Measurements from ENCODE around the gene NES. TPM values are rescaled to one million over a fixed set of nuclear protein-coding genes. Genes with fewer than 3 reads are reported as not detected.

Gene NES
- total RNA-seq, 1 experiment from 2014 or later: 8.4 TPM

DNA sequence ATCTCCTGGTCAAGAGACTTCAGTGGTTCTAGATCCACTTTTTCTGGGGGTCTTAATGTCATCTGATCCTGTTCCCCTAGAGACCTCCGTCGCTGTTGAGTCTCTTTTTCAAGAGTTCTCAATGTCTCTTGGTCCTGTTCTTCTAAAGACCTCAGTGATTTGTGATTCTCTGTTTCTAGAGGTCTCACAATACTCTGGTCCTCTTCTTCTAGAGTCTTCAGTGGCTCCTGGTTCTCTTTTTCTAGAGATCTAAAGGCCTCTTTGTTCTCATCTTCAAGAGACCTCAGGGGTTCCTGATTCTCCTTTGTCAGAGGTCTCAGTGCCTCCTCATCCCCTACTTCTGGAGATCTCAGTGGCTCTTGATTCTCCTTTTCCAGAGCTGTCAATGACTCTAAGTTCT lies 5.4 kb downstream of the NES start:
- no peaks in the 10 kb centered on the region for H3K36me3 ChIP-seq (ENCODE audit: control insufficient read depth in 1 of 2, insufficient read depth in 2 of 2, low read length in 2 of 2)
- POLR2A ChIA-PET: interaction anchor here (1.6 kb wide), 1 partner anchor 11 kb away, joined by 4 read pairs; no protein-coding TSS in a partner anchor
- intact Hi-C loops (cut with micrococcal nuclease): no loop called here
- H3K4me1 ChIP-seq (ENCODE audit: control insufficient read depth in 1 of 2, insufficient read depth in 2 of 2, low read length in 2 of 2): peaks cover under 1 to 13% of the 10 kb centered on the region in 2 experiments; a peak in 3 of 4 replicates
- H3K9me2 ChIP-seq (ENCODE audit: insufficient read depth): no peaks in the 10 kb centered on the region
- RAD21 ChIA-PET (ENCODE audit: low non-redundant PET in 1 of 2, low total read pairs in 2 of 2, uncharacterized antibody in 2 of 2, unreplicated experiment in 2 of 2): no interaction called here
- ATAC-seq (no peak), DNase-seq (ENCODE audit: low read depth, low spot score) (no peak)
- H3K9ac ChIP-seq (ENCODE audit: low read length): no peak overlapping the region
- H3K27ac ChIP-seq (ENCODE audit: low read depth, low read length): no peak overlapping the region
- no peak overlapping the region for H3K4me2 ChIP-seq (ENCODE audit: low read length)
- H4K20me1 ChIP-seq (ENCODE audit: insufficient read depth): no peaks in the 10 kb centered on the region
- no peaks in the 10 kb centered on the region for H3K9me3 ChIP-seq (ENCODE audit: control insufficient read depth in 1 of 2, insufficient read depth in 1 of 2, low read depth in 1 of 2, low read length in 2 of 2)
- H3K27me3 ChIP-seq (ENCODE audit: insufficient read depth, low read length): no peaks in the 10 kb centered on the region
- no peak overlapping the region for H2AFZ ChIP-seq (ENCODE audit: low read depth, low read length, poor library complexity, severe bottlenecking)
- CTCF ChIA-PET: no interaction called here
- H3K79me2 ChIP-seq (ENCODE audit: insufficient read depth, low read length): no peaks in the 10 kb centered on the region
- BruUV-seq (replicated peaks): no TSS peak
- H3K4me3 ChIP-seq (replicated peaks in 1 of 2; ENCODE audit: low read depth in 1 of 2, low read length in 2 of 2): no peak overlapping the region
- TF ChIP-seq, protein P1, sequence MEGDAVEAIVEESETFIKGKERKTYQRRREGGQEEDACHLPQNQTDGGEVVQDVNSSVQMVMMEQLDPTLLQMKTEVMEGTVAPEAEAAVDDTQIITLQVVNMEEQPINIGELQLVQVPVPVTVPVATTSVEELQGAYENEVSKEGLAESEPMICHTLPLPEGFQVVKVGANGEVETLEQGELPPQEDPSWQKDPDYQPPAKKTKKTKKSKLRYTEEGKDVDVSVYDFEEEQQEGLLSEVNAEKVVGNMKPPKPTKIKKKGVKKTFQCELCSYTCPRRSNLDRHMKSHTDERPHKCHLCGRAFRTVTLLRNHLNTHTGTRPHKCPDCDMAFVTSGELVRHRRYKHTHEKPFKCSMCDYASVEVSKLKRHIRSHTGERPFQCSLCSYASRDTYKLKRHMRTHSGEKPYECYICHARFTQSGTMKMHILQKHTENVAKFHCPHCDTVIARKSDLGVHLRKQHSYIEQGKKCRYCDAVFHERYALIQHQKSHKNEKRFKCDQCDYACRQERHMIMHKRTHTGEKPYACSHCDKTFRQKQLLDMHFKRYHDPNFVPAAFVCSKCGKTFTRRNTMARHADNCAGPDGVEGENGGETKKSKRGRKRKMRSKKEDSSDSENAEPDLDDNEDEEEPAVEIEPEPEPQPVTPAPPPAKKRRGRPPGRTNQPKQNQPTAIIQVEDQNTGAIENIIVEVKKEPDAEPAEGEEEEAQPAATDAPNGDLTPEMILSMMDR (IDR thresholded peaks at IDR 0.05 in 2 of 3, conservative IDR thresholded peaks at IDR 0.05 in 1 of 3; ENCODE audit: borderline replicate concordance in 1 of 3, insufficient read depth in 1 of 3, low read depth in 2 of 3, low read length in 2 of 3): no peak
- no peak for TF ChIP-seq CBX3 (IDR thresholded peaks at IDR 0.05; ENCODE audit: low read depth)
- no peak for TF ChIP-seq EZH2 (IDR thresholded peaks at IDR 0.05)
- no peak for TF ChIP-seq FOSL1 (IDR thresholded peaks at IDR 0.05; ENCODE audit: low read depth)
- no peak for TF ChIP-seq SIN3A (IDR thresholded peaks at IDR 0.05; ENCODE audit: low read depth)
- TF ChIP-seq RAD21 (IDR thresholded peaks at IDR 0.05; ENCODE audit: low read depth): no peak
- TF ChIP-seq POLR2AphosphoS5 (IDR thresholded peaks at IDR 0.05; ENCODE audit: low read depth, low read length): no peak
- TF ChIP-seq JUND (IDR thresholded peaks at IDR 0.05): no peak
- TF ChIP-seq, protein P2, sequence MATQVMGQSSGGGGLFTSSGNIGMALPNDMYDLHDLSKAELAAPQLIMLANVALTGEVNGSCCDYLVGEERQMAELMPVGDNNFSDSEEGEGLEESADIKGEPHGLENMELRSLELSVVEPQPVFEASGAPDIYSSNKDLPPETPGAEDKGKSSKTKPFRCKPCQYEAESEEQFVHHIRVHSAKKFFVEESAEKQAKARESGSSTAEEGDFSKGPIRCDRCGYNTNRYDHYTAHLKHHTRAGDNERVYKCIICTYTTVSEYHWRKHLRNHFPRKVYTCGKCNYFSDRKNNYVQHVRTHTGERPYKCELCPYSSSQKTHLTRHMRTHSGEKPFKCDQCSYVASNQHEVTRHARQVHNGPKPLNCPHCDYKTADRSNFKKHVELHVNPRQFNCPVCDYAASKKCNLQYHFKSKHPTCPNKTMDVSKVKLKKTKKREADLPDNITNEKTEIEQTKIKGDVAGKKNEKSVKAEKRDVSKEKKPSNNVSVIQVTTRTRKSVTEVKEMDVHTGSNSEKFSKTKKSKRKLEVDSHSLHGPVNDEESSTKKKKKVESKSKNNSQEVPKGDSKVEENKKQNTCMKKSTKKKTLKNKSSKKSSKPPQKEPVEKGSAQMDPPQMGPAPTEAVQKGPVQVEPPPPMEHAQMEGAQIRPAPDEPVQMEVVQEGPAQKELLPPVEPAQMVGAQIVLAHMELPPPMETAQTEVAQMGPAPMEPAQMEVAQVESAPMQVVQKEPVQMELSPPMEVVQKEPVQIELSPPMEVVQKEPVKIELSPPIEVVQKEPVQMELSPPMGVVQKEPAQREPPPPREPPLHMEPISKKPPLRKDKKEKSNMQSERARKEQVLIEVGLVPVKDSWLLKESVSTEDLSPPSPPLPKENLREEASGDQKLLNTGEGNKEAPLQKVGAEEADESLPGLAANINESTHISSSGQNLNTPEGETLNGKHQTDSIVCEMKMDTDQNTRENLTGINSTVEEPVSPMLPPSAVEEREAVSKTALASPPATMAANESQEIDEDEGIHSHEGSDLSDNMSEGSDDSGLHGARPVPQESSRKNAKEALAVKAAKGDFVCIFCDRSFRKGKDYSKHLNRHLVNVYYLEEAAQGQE (IDR thresholded peaks at IDR 0.05; ENCODE audit: low read depth): no peak
- no peak for TF ChIP-seq ZFX (IDR thresholded peaks at IDR 0.05)
- TF ChIP-seq EGR1 (IDR thresholded peaks at IDR 0.05; ENCODE audit: low read depth): no peak
- TF ChIP-seq YY1 (IDR thresholded peaks at IDR 0.05; ENCODE audit: extremely low read depth, insufficient replicate concordance, low read depth, low read length): no peak
- no peak for TF ChIP-seq EZH2phosphoT487 (IDR thresholded peaks at IDR 0.05; ENCODE audit: borderline replicate concordance)
- no peak for TF ChIP-seq SRF (IDR thresholded peaks at IDR 0.05; ENCODE audit: low read depth)
- no peak for TF ChIP-seq ELF1 (IDR thresholded peaks at IDR 0.05; ENCODE audit: borderline replicate concordance, low read depth)
- TF ChIP-seq, protein P3, sequence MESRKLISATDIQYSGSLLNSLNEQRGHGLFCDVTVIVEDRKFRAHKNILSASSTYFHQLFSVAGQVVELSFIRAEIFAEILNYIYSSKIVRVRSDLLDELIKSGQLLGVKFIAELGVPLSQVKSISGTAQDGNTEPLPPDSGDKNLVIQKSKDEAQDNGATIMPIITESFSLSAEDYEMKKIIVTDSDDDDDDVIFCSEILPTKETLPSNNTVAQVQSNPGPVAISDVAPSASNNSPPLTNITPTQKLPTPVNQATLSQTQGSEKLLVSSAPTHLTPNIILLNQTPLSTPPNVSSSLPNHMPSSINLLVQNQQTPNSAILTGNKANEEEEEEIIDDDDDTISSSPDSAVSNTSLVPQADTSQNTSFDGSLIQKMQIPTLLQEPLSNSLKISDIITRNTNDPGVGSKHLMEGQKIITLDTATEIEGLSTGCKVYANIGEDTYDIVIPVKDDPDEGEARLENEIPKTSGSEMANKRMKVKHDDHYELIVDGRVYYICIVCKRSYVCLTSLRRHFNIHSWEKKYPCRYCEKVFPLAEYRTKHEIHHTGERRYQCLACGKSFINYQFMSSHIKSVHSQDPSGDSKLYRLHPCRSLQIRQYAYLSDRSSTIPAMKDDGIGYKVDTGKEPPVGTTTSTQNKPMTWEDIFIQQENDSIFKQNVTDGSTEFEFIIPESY (IDR thresholded peaks at IDR 0.05; ENCODE audit: extremely low read depth, insufficient replicate concordance, low read length): no peak
- TF ChIP-seq, protein P4, sequence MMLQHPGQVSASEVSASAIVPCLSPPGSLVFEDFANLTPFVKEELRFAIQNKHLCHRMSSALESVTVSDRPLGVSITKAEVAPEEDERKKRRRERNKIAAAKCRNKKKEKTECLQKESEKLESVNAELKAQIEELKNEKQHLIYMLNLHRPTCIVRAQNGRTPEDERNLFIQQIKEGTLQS (IDR thresholded peaks at IDR 0.05): no peak
- TF ChIP-seq SP1 (IDR thresholded peaks at IDR 0.05; ENCODE audit: low read depth): no peak
